ENCODE results near the gene ARHGEF10L.

The ARHGEF10L gene

DNA sequence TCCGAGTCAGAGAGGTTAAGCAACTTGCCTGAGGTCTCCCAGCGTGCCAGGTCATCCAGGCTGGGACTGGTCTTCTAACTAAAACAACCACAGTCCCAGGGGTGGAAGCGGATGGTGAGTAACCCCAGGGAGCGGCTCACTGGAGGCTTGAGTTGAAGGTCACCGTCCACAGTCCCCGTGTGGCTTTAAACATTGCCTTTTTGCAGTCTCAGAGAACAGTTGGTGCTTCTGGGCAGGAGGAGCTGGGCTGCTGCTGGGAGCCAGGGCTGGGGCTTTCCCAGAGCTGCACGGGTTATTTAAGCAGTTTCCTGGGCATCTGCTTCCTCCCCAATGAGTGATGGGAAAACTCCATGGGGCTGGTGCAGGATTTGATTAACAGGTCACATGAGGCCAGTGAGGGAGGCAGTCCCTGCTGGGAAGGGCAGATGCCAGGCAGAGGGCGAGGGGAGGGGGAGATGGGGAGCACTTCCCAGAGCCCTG lies 12.3 kb downstream of the ARHGEF10L start:
- DNase-seq, result no peak

DNA sequence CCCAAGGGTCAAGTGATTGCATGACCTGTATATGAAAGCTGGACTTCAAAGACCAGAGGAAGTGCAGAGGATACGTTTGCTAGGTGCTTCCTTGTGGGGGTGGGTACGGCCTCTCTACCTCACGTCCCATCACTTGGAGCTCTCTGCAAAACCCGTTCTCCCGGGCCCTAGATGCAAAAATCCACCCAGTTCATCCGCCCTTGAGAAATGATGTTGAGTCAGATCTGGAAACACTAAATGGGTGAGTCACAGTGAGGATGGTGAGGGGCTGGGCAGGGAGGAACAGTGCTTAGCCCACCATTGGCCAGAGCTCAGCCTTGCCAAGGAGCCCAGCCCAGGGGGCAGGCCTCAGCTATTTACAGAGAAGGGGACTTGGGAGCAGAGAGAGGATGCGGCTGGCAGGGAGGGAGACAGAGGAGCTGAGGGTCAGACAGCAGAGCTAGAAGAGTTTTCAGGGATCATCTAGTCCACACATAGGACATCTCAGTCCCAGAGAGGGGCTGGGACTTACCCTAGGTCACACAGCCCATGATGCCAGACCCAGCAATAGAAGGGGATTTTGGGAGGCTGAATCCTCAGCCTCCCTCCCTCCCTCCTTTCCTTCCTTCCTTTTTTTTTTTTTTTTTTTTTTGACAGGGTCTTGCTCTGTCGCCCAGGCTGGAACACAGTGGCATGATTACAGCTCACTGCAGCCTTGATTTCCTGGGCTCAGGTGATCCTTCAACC lies 14.6 kb downstream of the ARHGEF10L start:
- DNase-seq, result no peak

DNA sequence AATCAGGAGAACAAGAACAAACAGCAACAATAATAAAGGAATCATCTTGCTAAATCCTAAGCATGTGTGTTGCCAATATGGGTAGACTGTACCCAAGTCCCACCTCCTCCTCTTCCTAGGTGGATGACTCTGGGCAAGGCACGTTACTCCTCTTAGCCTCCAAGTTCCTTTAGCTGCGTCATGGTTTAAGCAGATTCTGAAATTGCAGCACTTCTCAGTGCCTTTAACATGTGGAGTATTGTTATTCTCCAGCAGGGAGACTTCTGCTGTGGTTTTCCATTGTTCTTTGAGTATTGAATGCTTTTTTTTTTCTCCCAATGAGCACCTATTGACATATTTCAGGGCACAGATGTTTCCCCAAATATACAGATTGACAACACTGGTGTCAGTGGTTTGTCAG lies 15.5 kb downstream of the ARHGEF10L start:
- DNase-seq, result no peak

DNA sequence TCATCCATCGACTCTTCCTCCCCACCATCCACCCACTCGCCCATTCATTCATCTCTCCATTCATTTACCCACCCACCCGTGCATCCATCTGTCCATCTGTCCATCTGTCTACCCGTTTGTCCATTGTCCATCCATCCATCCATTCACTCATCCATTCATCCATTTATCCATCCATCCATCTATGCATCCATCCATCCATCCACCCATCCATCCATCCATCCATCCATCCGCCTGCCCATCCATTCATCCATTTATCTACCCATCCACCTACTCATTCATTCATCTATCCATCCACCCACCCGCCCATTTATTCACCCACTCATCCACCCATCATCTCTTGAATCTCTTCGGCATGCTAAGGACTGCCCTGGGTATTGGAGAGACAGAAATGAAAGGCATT lies 18.5 kb downstream of the ARHGEF10L start:
- DNase-seq, result no peak

DNA sequence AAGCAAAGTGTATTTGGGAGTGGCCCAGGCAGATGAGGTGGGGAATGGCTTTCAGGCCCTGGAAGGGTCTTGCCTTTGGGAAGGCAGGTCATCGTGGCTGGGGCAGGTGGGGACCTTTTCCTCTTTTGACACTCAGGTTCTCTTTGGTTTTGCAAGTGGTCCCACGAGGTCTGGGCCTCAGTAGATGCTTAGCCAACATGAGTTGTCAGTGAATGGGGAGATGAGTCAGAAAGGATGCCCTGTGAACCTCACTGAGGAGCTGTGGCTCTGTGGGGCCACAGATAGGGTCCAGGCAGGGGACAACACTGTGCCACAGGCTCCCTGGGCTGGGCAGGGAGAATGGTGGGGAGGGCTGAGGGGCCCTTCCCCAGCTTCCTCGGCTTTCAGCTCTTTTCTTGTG lies 19.0 kb downstream of the ARHGEF10L start:
- DNase-seq, result no peak

DNA sequence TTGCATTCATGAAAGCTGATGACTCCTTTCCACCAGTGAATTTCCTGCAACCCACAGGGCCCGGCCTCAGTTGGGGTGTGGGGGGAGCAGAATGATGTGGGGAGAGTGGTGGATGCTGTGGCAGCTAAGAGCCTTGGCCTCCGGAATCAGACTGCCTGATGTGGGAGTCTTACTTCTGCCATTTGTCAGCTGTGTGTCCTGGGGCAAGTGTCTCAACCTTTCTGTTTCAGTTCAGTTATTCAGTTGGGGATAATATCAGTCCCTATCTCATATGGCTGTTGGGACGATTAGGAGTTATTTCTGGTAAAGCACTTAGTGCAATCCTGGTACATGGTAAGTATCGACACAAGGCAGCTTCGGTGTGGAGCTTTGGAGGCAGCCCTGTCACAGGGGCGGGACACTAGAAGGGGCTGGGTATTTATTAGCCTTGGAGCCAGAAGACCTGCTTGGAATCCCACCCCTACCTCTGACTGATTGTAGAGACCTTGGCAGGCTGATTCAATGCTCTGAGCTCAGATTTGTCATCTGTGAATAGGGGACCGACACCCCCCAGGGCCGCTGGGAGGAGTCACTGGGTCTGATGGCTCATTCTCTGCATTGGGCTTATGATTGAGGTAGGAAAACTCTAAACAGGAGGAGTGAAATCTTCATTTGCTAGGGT lies 19.6 kb downstream of the ARHGEF10L start:
- no peak for DNase-seq

DNA sequence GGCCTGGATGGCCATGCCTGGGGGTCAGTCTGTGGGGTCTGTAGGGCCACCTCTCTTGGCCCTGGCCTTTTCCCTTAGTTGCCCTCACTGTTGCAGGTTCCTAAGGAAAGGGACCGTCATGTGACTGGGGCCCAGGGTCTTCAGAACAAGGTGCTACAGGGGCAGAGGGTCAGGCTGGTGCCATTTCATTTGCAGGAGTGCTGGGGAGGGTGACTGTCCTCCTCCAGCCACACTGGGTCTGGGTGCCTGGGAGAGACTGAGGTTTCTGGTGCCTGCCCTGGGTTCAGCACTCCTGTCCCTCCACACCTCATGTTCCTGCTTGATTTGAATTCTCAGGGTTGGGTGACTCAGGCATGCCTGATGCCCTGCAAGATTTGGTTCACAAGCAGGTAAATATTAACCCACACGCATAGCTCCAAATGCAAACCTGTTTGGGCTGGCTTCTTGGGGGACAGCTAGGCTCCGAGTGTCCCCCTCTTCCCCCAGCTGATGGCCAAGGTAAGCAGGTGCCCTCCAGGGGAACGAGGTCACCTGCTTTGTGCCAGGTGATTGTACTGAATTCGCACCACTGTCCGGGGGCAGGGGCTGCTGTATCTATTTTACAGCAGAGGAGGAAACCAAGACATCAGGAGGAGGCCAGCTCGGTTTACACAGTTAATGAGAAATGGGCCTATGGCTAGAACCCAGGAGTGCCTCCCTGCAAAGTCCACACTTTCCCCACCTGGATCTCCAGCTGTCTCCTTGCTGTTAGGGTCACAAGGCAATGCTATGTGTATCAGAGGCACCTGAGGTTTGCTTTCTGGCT lies 20.3 kb downstream of the ARHGEF10L start:
- DNase-seq, result no peak

DNA sequence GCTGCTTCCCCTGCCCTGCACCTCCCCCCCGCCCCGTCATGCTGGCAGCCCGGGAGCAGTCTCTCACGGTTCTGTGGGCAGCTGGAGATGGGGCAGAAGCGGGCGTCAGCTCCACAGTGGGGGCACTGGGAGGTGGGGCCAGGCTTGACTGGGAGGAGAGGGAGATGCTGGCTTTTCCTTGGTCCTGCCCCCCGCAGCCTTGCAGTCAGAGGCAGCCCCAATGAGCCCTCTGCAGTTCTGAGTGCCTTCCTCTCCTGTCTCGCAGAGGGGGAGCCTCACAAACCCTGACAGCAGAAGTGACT lies 21.7 kb downstream of the ARHGEF10L start:
- no peak for DNase-seq

DNA sequence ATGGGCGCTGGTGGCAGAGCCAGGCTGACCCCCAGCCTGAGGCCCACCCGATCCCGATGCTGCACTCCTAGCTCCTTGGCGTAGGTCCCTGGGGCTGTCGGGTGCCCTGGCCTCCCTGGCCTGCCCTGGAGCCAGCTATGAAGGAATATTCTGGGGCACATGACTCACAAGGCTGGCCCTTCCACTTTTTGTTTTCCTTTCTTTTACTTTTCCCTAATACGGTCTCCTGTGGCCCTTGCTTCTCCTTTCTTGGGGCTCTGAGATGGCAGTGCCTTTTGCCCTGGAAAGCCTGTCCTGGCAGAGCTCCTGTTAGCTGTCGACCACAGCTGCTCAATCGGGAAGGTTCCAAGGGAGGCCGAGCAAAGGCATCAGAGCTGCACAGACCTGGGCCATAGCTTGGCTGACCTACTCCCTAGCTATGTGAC lies 22.1 kb downstream of the ARHGEF10L start:
- no peak for DNase-seq

DNA sequence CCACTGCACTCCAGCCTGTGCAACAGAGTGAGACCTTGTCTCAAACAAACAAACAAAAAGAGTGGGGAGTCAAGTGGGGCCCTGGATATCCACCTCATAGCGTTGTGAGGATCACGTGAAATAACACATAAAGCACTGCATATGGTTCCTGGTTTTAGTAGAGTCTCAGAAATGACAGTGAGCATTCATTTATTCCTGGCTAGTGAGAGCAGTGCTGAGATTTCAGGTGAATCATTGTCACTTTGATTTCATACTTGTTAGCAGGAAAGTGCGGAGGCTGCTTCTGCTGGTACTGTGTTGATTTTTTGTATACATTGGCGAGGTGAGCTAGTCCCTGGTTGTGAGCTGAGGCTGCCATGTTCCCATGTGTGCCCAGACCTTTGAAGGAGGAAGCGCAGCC lies 22.9 kb downstream of the ARHGEF10L start:
- DNase-seq, result no peak

DNA sequence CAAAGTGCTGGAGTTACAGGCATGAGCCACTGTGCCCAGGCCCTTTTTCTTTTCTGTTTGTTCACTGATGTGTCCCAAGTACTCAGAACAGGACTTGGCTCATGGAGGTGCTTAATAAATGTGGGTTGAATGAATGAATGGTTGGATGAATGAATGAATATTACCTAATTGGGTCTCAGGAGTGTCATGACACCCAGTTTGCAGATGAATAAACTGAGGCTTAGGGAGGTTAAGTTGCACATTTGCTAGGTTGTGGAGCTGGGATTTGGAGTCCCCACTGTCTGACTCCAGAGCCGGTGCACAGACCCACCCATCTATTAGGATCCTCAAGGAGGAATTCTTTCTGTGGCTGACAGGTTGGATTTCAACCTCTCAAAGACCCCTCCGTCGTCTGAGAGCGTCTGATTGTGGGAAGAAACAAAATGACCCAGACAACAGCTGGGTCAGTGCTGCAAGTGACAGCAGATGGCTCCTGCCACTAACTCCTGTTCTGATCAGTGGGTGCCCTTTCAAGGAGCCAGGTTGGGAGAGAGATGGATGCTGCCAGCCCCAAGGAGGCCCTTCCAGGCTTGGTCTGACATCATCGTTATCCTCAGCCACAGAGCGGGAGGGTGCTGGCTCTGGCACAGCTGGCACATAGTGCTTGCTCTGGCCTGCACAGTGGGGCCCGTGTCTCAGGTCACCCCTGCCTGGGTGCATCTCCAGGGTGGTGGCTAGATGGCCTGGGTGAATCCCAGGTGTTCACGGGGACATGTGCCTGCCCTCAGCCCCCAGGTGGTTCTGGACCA lies 24.2 kb downstream of the ARHGEF10L start:
- DNase-seq, result no peak

DNA sequence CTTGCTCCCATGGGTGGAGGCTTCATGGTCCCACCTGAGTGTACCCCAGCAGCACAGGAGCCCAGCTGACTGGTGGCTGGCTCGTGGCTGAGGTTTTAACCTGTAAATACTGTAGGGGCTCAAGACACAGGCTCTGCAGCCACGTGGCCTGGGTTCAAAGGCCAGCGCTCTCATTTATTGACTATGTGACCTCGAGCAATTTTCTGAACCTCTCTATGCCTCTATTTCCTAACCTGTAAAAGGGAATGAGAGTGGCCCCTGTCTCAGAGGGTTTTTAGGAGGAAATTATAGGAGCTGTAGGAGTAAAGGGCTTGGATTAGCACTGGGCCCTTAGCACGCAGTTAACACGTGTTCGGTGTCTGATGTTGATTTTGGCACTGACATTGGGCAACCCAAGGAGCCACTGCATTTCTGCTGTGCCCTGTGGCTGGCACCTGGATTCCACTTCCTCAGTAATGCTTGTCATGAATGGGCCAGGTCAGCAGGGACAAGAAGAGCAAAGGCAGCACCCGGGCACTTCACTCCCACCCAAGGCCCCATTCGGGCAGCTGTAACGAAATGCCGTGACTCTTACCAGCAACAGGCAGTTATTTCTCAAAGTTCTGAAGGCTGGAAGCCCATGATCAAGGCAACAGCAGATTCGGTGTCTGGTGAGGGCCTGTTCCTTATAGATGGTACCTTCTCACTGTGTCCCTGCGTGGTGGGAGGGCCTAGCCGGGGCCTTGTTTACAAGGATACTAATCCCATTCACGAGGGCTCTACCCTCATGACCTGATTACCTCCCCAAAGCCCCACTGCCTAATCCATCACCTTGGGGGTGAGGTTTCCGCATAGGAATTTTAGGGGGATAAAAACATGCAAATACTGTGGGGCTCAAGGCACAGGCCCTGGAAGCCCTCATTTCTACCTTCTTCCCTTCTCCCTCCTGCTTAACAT lies 25.2 kb downstream of the ARHGEF10L start:
- no peak for DNase-seq

DNA sequence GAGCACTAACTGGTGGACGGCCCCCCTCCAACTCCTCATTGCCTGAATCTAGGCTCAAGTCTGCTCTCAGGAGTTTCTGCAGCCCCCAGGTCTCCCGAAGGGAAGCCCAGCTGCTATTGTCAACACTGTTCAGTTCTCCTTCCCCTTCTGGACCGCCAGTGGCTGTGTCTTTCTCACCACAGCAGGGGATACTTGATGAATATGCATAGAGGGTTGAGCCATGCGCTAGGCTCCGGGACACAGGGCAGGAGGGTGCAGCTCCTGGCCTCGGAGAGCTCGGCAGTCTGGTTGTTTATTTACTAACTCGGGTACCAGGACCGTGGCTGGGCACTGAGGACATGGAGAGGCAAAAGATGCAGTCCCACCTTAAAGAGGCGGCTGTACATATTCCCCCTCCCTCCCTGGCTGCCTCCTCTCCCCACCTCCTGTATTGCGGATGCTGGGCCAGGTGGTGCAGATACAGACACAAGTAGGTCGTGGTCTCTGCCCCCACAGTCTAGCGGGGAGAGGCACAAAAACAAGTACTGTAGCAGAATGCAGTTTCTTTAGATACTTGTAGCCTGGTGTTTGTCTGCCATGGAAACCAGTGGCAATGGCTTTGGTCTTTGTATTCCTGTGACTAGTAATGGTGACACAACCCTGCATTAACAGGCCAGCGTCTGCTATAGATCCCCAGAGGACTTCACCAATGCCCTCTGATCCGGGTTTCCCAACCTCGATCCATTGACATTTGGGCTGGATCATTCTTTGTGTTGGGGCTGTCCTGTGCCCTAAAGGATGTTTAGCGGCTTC lies 26.2 kb downstream of the ARHGEF10L start:
- DNase-seq, result no peak

DNA sequence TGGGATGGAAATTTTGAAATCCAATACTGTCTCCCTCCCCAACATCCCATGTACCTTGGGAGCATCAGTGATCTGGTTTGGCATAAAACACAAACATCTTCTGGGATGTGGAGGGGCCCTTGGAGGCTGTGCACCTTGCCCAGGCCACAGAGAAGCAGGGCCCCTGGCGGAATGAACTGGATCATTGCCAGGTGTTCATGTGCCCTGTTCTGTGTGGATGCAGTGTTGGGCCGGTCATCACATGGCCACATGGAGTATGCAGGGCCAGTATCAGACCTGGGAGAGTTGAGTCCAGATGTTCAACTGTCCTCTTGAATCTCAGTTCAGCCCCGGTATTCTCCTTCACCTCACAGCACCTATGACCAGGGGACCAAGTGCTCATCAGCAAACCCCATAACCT lies 26.9 kb downstream of the ARHGEF10L start:
- DNase-seq, result no peak

DNA sequence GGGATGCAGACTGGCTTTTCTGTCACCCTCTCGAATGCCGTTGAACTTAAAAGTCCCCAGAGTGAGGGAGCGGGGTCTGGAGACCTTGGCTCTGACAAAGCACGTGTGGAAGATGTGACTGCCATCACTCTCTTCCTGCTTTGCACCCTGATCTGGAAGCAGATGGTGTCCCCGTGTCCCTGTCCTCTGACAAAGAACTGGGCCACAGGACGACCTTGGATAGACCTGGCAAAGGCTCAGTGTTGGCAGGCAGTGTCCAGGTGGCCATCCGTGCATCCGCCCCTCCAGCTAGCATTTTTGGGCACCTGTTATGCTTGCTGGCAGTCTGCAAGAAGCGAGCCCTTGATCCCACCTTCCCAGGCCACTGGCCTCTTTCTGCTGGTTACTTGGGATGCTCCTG lies 27.4 kb downstream of the ARHGEF10L start:
- DNase-seq, result no peak

DNA sequence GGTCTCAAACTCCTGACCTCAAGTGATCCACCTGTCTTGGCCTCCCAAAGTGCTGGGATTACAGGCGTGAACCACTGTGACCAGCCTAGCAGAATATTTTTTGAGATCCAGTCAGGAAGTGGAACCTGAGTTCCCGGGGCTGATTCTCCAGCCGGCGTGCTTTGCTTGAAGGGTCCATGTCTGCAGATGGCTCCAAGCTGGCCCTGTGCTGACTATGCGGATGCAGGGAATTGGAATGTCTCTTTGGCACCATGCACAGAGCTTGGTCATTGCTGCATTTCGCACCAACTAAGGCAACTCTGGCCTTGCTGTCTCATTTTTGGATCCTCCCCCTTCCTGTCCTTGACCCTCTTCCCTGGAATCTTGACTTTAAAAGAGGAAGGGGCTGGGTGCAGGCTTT lies 28.1 kb downstream of the ARHGEF10L start:
- DNase-seq, result no peak

DNA sequence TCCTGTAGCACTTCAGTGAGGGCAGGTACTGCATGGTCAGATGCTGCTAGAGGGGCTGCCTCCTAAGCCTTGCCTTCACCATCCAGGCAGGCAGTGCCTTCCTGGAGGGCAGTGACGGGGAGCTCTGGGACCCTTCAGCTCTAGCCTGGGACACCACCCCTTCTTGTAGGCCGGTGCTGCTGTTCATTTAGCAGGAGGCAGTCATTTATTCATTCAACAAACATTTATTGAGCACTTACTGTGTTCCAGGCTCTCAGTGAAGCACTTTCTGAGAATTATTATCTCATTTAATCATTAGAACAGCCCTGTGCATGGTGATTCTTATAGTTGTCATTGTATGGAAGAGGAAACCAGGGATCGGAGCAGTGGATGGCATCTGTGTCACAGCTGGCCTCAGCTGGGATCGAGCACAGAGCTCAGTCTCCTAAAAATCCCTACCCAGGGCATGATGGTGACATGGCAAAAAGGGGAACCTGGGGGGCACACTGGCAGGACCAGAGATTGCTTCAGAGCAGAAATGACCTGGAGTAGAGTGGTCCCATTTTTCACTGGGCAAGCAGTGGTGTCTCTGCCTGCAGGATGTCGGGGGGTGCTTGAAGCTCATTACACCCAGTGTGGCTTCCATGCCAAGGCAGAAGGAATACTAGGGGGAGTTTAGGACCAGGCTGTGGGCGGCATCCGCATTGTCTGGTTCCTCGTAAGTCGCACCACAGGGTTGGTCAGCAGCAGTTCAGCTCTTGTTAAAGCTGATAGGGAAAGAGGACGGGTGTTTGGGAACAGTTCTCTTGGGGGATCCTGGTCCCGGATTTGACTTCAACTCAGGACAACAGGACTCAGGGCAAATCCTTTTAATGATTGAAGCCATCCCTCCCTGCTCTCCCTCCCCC lies 28.8 kb downstream of the ARHGEF10L start:
- DNase-seq, result no peak

DNA sequence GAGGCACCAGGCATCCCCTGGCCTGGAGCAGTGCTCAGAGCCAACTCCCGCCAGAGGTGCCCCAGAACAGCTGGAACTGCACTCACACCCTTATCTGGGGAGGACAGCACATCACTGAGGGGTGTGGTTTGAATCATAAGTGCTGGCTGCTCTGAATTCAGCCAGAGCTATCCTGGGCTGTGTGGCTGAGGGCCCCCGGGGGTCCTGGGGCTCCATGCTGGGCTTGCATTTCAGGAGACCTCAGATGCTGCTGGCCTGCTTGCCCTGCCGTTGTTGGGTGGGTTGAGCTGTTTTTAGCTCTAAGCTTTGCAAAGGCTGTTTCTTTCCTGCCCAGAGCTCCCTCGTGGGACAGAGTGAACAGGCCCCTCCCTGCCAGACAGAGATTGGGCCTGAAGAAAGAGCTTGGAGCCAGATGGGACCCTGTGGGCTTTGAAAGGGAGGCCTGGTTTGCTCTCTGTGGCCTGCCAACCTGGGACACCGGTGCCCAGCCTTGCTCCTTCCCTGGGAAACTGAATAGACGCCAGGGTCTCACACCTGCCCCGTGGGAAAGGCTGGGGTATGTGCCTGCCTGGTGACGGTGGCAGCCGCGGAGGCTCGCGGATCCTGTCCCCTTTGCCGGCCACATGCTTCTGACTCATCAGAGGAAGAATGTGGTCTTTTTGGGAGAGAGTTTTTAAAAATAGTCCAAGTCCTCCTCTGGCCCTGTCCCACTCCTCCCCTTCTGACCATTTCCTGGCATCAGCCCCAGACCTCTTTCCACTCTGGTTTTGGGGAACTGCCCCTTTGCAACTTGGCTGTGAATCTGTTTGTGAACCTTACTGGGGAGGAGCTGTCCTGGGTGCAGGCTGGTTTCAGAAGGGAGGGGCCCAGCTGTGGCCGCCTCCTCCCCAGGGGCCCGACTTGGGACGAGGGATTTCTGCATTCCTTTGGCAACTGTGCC lies 30.0 kb downstream of the ARHGEF10L start:
- DNase-seq, result no peak

DNA sequence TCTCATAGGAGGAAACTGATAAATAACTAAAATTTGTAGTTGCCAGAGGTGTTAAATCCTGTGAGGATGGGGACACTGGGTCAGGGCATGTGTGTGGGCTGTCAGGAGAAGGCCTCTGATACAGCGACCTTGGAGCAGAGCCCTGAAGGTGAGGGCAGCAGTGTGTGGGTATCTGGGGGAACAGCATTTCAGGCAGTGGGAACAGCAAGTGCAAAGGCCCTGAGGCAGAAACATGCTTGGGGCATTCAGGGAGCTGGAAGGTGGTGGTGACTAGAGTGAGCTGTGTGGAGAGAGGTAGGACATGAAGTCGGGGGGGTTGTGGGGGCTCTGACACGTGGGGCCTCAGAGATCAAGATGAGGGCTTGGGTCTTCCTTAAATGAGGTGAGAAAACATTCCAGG lies 30.7 kb downstream of the ARHGEF10L start:
- no peak for DNase-seq
